ENCODE results near the gene MKKS. TPM values are rescaled to one million over a fixed set of nuclear protein-coding genes. Genes with fewer than 3 reads are reported as not detected.

Gene MKKS
- total and polyA plus RNA-seq, 2 of the 13 experiments (the other 11 are each of a cell fraction or from before 2014, with no cell fraction given), result 26.7 to 34.5 TPM

- TF ChIP-seq SIN3A (IDR thresholded peaks at IDR 0.05; ENCODE audit: borderline replicate concordance, low read depth, low read length) (no peak), ZNF841 (CRISPR knock-in tag; IDR thresholded peaks at IDR 0.05; ENCODE audit: borderline replicate concordance) (0 out of 2 replicates have a peak, but pooled peaks have one; percentile 20), CBX2 (IDR thresholded peaks at IDR 0.05; ENCODE audit: low read depth, low read length) (no peak), CBX2 (CRISPR knock-in tag; IDR thresholded peaks at IDR 0.05; ENCODE audit: low read depth) (no peak), ZNF557 (CRISPR knock-in tag; IDR thresholded peaks at IDR 0.05) (0 out of 2 replicates have a peak, but pooled peaks have one; percentile 78), TFE3 (CRISPR knock-in tag; IDR thresholded peaks at IDR 0.05) (peak; percentile 86), ZNF614 (CRISPR knock-in tag; IDR thresholded peaks at IDR 0.05; ENCODE audit: borderline replicate concordance) (peak; percentile 93), ZNF224 (CRISPR knock-in tag; IDR thresholded peaks at IDR 0.05) (peak; percentile 14; the same call in 1 of the 2 replicates), SOX6 (IDR thresholded peaks at IDR 0.05) (no peak), SOX6 (CRISPR knock-in tag; IDR thresholded peaks at IDR 0.05) (peak; percentile 98), ZNF746 (CRISPR knock-in tag; IDR thresholded peaks at IDR 0.05) (no peak), ATF6 (CRISPR knock-in tag; conservative IDR thresholded peaks at IDR 0.05) (peak; percentile 95; the same call in 1 of the 2 replicates), BHLHE40 (IDR thresholded peaks at IDR 0.05; ENCODE audit: low read length) (no peak), STAG1 (CRISPR knock-in tag; IDR thresholded peaks at IDR 0.05) (peak; percentile 39), ZNF543 (CRISPR knock-in tag; IDR thresholded peaks at IDR 0.05) (peak; percentile 60; the same call in 1 of the 2 replicates), SOX13 (IDR thresholded peaks at IDR 0.05) (peak; percentile 94), SOX13 (CRISPR knock-in tag; conservative IDR thresholded peaks at IDR 0.05 in 1 of 2, IDR thresholded peaks at IDR 0.05 in 1 of 2) (peak in 1 of 2 experiments; percentile 97; a peak in 2 of 4 replicates), ISL2 (CRISPR knock-in tag; IDR thresholded peaks at IDR 0.05) (peak; percentile 99), ZSCAN25 (CRISPR knock-in tag; IDR thresholded peaks at IDR 0.05) (0 out of 2 replicates have a peak, but pooled peaks have one; percentile 23), ARNTL (CRISPR knock-in tag; IDR thresholded peaks at IDR 0.05) (0 out of 2 replicates have a peak, but pooled peaks have one; percentile 72), TBX2 (CRISPR knock-in tag; IDR thresholded peaks at IDR 0.05; ENCODE audit: borderline replicate concordance) (peak; percentile 94)
- TF ChIP-seq, protein P1, sequence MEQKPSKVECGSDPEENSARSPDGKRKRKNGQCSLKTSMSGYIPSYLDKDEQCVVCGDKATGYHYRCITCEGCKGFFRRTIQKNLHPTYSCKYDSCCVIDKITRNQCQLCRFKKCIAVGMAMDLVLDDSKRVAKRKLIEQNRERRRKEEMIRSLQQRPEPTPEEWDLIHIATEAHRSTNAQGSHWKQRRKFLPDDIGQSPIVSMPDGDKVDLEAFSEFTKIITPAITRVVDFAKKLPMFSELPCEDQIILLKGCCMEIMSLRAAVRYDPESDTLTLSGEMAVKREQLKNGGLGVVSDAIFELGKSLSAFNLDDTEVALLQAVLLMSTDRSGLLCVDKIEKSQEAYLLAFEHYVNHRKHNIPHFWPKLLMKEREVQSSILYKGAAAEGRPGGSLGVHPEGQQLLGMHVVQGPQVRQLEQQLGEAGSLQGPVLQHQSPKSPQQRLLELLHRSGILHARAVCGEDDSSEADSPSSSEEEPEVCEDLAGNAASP (CRISPR knock-in tag; IDR thresholded peaks at IDR 0.05; ENCODE audit: borderline replicate concordance), result peak; percentile 92
These were observed 63.7 kb downstream of the MKKS start (continued) for GRCh38 chr20:10370091-10370887.

Data from HepG2 (cell line).